OCI-LY7 (cell line): ENCODE results near the gene SLC26A3.

Experiments
- EZH2phosphoT487 ChIP-seq: fragments of 200-600 bp; sonication (generic); IDR thresholded peaks from 2 replicates; pipeline ENCODE4 v1.6.1; 2018; ENCODE audit warnings: low read depth, borderline replicate concordance, mild to moderate bottlenecking, mixed run types, antibody characterized with exemption, low read length, moderate library complexity, mixed read lengths
- TF ChIP-seq, protein P1 (sequence below): fragments of 200-600 bp; sonication (generic); conservative IDR thresholded peaks from 2 replicates; pipeline ENCODE4 v1.5.1; 2014; ENCODE audit warnings: mild to moderate bottlenecking, antibody characterized with exemption, low read length, moderate library complexity, mixed read lengths

DNA sequence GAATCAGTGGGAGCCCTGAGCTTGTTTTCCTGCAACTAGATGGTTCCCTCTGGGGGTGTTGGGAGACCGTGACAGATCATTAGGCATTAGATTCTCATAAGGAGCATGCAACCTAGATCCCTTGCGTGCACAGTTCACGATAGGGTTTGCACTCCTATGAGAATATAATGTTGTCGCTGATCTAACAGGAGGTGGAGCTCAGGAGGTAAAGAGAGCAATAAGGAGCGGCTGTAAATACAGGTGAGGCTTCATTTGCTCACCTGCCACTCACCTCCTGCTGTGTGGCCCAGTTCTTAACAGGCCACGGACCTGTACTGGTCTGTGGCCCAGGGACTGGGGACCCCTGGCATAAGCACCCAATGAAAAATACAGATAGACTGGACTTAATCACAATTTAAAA lies 10.7 kb downstream of the SLC26A3 start:
- TF ChIP-seq, protein P1, sequence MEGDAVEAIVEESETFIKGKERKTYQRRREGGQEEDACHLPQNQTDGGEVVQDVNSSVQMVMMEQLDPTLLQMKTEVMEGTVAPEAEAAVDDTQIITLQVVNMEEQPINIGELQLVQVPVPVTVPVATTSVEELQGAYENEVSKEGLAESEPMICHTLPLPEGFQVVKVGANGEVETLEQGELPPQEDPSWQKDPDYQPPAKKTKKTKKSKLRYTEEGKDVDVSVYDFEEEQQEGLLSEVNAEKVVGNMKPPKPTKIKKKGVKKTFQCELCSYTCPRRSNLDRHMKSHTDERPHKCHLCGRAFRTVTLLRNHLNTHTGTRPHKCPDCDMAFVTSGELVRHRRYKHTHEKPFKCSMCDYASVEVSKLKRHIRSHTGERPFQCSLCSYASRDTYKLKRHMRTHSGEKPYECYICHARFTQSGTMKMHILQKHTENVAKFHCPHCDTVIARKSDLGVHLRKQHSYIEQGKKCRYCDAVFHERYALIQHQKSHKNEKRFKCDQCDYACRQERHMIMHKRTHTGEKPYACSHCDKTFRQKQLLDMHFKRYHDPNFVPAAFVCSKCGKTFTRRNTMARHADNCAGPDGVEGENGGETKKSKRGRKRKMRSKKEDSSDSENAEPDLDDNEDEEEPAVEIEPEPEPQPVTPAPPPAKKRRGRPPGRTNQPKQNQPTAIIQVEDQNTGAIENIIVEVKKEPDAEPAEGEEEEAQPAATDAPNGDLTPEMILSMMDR: no peak
- no peak for TF ChIP-seq EZH2phosphoT487
